ENCODE data around the gene CLRN3.
A peak's percentile ranks its signal among the peaks of the same experiment; 100 is the strongest.

CLRN3 gene

DNA sequence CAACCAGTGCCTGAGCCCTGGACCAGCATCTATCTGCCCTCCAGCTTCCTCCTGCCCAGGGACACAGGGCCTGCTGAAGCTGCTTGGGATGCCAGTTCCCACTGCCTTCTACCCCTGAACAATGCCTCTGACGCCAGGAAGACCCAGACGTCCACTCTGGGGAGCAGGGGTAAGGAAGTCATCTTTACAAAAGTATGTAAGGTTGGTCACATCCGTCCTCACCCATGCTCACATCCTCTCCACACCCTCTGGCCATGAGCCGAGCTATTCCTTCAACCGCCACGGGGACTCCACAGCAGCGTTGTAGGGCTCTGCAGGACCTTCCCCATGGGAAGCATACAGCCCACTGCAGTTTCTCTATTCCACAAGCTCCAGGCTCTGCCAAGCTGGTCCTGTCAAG is 58.5 kb downstream of the CLRN3 start:
- no peak overlapping the region for H3K4me3 ChIP-seq (ENCODE audit: low read length)
- TF ChIP-seq CTCF (conservative IDR thresholded peaks at IDR 0.05; ENCODE audit: low read depth, low read length) = no peak
- DNase-seq (ENCODE audit: low read depth) = no peak

GRCh38 chr10:127833804-127834203 is 58.9 kb downstream of the CLRN3 start:
- no peak for TF ChIP-seq CTCF (conservative IDR thresholded peaks at IDR 0.05; ENCODE audit: low read depth, low read length)
- no peak for DNase-seq (ENCODE audit: low read depth)
- no peak overlapping the region for H3K4me3 ChIP-seq (ENCODE audit: low read length)

DNA sequence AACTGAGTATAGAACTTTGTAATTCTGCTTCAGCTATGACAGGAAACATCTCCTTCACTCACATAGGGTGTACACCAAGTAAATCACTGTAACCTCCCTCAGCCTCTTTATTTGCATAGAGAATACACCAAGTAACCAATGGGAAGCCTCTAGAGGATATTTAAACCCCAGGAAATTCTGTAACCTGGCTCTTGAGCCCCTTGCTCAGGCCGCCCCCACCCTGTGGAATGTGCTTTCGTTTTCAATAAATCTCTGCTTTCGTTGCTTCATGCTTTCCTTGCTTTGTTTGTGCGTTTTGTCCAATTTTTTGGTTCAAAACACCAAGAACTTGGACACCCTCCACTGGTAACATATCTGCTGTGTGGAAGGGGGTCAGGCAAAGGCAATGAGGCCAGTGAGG is 60.2 kb downstream of the CLRN3 start:
- peak overlapping the region; percentile 13 for H3K4me3 ChIP-seq (ENCODE audit: low read length)
- no peak for DNase-seq (ENCODE audit: low read depth)
- no peak for TF ChIP-seq CTCF (conservative IDR thresholded peaks at IDR 0.05; ENCODE audit: low read depth, low read length)

GRCh38 chr10:127830414-127830813 is 62.3 kb downstream of the CLRN3 start:
- TF ChIP-seq CTCF (conservative IDR thresholded peaks at IDR 0.05; ENCODE audit: low read depth, low read length) = no peak
- no peak for DNase-seq (ENCODE audit: low read depth)
- H3K4me3 ChIP-seq (ENCODE audit: low read length) = no peak overlapping the region

All from retinal pigment epithelial cell (primary cell).